Neural progenitor cell (in vitro differentiated cells): ENCODE results near the gene RTEL1. TPM values are rescaled to one million over a fixed set of nuclear protein-coding genes. Genes with fewer than 3 reads are reported as not detected.

ENCODE experiments used
- DNase-seq: peaks from one replicate; pipeline ENCODE4 v3.0.0-alpha.2; 2016; ENCODE audit warnings: low spot score
- H2AFZ ChIP-seq: fragments of 200-600 bp; sonication (generic); replicated peaks from 2 replicates; pipeline ENCODE4 v1.6.1; 2016; ENCODE audit warnings: antibody characterized with exemption
- H3F3A ChIP-seq: fragments of 200-600 bp; sonication (generic); 2 replicates; pipeline ENCODE4 v1.6.1; 2016; ENCODE audit warnings: antibody characterized with exemption, low read depth
- H3K27ac ChIP-seq: fragments of 200-600 bp; sonication (generic); 2 replicates; pipeline ENCODE4 v1.5.1; 2016; ENCODE audit warnings: mild to moderate bottlenecking
- H3K27me3 ChIP-seq: fragments of 200-600 bp; sonication (generic); 2 replicates; pipeline ENCODE4 v1.6.1; 2016; ENCODE audit warnings: mild to moderate bottlenecking, moderate library complexity
- H3K36me3 ChIP-seq: fragments of 200-600 bp; sonication (generic); 2 replicates; pipeline ENCODE4 v1.5.1; 2016
- H3K4me1 ChIP-seq: fragments of 200-600 bp; sonication (generic); 2 replicates; pipeline ENCODE4 v1.6.1; 2016; ENCODE audit warnings: mixed run types
- H3K4me2 ChIP-seq: fragments of 200-600 bp; sonication (generic); 2 replicates; pipeline ENCODE4 v1.6.1; 2016
- H3K4me3 ChIP-seq: fragments of 200-600 bp; sonication (generic); 2 replicates; pipeline ENCODE4 v1.5.1; 2016
- H3K79me2 ChIP-seq: fragments of 200-600 bp; sonication (generic); 2 replicates; pipeline ENCODE4 v1.6.1; 2016; ENCODE audit warnings: low read depth
- H3K9ac ChIP-seq: fragments of 200-600 bp; sonication (generic); 2 replicates; pipeline ENCODE4 v1.6.1; 2016
- H3K9me3 ChIP-seq: fragments of 200-600 bp; sonication (generic); 2 replicates; pipeline ENCODE4 v1.5.1; 2016; ENCODE audit warnings: low read depth
- H4K20me1 ChIP-seq: fragments of 200-600 bp; sonication (generic); 2 replicates; pipeline ENCODE4 v1.6.1; 2016; ENCODE audit warnings: low read depth
- H3K27ac Mint-ChIP-seq: 3 replicates; pipeline ENCODE4 v1.8.0; 2021; ENCODE audit warnings: mixed read lengths
- H3K27me3 Mint-ChIP-seq: 2 replicates; pipeline ENCODE4 v1.8.0; 2022; ENCODE audit warnings: low read depth, mild to moderate bottlenecking, inconsistent platforms, moderate library complexity, mixed read lengths; ENCODE audit not compliant: insufficient read depth
- H3K36me3 Mint-ChIP-seq: 3 replicates; pipeline ENCODE4 v1.8.0; 2021; ENCODE audit warnings: mixed read lengths
- H3K4me1 Mint-ChIP-seq: 3 replicates; pipeline ENCODE4 v1.8.0; 2021; ENCODE audit warnings: mixed read lengths
- H3K4me3 Mint-ChIP-seq: 3 replicates; pipeline ENCODE4 v1.8.0; 2021; ENCODE audit warnings: mild to moderate bottlenecking, moderate library complexity, mixed read lengths
- H3K9me3 Mint-ChIP-seq: 3 replicates; pipeline ENCODE4 v1.8.0; 2020; ENCODE audit warnings: mixed read lengths
- EZH2 ChIP-seq: fragments of 200-600 bp; sonication (generic); IDR thresholded peaks from 2 replicates; pipeline ENCODE4 v1.6.1; 2017; ENCODE audit warnings: antibody characterized with exemption, mild to moderate bottlenecking, moderate library complexity
- EZH2phosphoT487 ChIP-seq: fragments of 200-600 bp; sonication (generic); IDR thresholded peaks from 2 replicates; pipeline ENCODE4 v1.6.1; 2017; ENCODE audit warnings: antibody characterized with exemption
- total RNA-seq: library from RNA; depleted of rRNA; stranded (reverse); fragments of >200 nt; gene quantifications from 2 replicates; pipeline ENCODE4 v1.2.3, GENCODE V29; 2015; ENCODE audit warnings: low replicate concordance
- TF ChIP-seq, protein P1 (sequence below): fragments of 200-600 bp; sonication (generic); IDR thresholded peaks from 2 replicates; pipeline ENCODE4 v1.5.1; 2017; ENCODE audit warnings: antibody characterized with exemption, mild to moderate bottlenecking

RTEL1 gene
- total RNA-seq, 1 donor from 2014 or later = 6.0 TPM

DNA sequence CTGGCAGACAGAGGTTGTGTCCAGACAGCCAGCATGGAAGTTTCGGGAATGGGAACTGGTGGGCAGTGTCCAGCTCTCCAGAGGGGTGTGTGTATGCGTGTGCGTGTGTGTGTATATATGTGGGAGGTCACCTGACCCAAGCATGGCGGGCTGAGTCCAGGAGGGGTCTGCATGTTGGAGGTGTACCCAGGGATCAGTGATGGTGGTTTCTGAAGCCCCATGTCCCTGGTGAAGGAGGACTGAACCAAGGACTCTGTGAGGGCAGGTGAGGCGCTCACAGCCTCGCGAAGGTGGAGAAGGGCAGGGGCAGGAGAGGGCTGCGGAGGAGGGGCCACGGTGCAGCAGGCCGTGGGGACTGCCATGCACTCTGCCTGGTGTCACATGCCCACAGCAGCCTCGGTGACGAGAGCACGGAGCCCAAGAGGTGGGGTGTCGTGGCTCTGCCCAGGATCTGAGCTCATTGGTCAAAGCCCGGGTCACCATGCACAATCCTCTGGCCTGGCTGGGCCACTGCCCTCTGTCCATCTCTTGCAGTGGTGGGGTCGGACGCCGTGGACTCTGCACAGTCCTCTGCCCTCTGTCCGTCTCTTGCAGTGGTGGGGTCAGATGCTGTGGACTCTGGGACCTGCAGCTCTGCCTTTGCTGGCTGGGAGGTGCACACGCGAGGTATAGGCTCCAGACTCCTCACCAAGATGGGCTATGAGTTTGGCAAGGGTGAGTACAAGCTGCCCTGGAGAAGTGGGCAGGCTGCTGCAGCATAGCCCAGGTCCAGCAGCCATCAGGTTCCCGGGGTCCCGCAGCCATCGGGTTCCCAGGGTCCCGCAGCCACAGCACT is 76.2 kb downstream of the RTEL1 start:
- Mint-ChIP-seq H3K4me1 (no peaks in the 10 kb centered on the region), H3K36me3 (peaks cover 5% of the 10 kb centered on the region), H3K27ac (no peak overlapping the region), H3K4me3 (no peak overlapping the region), H3K9me3 (no peaks in the 10 kb centered on the region), H3K27me3 (peaks cover 2% of the 10 kb centered on the region)
- H2AFZ ChIP-seq = no peak overlapping the region
- TF ChIP-seq EZH2phosphoT487 = no peak
- TF ChIP-seq EZH2 = no peak
- TF ChIP-seq, protein P1, sequence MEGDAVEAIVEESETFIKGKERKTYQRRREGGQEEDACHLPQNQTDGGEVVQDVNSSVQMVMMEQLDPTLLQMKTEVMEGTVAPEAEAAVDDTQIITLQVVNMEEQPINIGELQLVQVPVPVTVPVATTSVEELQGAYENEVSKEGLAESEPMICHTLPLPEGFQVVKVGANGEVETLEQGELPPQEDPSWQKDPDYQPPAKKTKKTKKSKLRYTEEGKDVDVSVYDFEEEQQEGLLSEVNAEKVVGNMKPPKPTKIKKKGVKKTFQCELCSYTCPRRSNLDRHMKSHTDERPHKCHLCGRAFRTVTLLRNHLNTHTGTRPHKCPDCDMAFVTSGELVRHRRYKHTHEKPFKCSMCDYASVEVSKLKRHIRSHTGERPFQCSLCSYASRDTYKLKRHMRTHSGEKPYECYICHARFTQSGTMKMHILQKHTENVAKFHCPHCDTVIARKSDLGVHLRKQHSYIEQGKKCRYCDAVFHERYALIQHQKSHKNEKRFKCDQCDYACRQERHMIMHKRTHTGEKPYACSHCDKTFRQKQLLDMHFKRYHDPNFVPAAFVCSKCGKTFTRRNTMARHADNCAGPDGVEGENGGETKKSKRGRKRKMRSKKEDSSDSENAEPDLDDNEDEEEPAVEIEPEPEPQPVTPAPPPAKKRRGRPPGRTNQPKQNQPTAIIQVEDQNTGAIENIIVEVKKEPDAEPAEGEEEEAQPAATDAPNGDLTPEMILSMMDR = no peak
- H3K4me3 ChIP-seq = no peak overlapping the region
- H4K20me1 ChIP-seq = peaks cover 38% of the 10 kb centered on the region
- no peak overlapping the region for H3K4me2 ChIP-seq
- H3K27me3 ChIP-seq = peaks cover 24% of the 10 kb centered on the region
- no peak for DNase-seq
- no peaks in the 10 kb centered on the region for H3K79me2 ChIP-seq
- H3K9ac ChIP-seq = no peak overlapping the region
- H3K36me3 ChIP-seq = no peaks in the 10 kb centered on the region
- H3K27ac ChIP-seq = no peak overlapping the region
- peaks cover 31% of the 10 kb centered on the region for H3F3A ChIP-seq
- H3K9me3 ChIP-seq = no peaks in the 10 kb centered on the region
- peaks cover 26% of the 10 kb centered on the region for H3K4me1 ChIP-seq

DNA sequence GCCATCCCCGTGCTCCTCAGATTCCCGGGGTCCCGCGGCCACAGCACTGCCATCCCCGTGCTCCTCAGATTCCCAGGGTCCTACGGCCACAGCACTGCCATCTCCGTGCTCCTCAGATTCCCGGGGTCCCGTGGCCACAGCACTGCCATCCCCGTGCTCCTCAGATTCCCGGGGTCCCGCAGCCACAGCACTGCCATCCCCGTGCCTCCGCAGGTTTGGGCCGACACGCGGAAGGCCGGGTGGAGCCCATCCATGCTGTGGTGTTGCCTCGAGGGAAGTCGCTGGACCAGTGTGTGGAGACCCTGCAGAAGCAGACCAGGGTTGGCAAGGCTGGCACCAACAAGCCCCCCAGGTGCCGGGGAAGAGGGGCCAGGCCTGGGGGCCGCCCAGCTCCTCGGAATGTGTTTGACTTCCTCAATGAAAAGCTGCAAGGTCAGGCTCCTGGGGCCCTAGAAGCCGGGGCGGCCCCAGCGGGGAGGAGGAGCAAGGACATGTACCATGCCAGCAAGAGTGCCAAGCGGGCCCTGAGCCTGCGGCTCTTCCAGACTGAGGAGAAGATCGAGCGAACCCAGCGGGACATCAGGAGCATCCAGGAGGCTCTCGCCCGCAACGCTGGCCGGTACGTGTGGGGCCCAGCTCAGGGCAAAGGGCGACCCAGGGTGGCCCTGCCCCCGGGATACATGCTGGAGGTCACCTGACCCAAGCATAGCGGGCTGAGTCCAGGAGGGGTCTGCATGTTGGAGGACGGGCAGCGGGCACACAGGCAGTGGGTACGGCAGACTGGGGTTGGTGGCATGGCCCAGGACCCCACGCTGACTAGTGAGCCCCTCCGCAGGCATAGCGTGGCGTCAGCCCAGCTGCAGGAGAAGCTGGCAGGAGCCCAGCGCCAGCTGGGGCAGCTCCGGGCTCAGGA is 77.1 kb downstream of the RTEL1 start:
- Histone ChIP-seq H3K27ac (no peak overlapping the region), H3K27me3 (peaks cover 24% of the 10 kb centered on the region), H2AFZ (no peak overlapping the region), H3K9ac (no peak overlapping the region), H3F3A (peaks cover 33% of the 10 kb centered on the region), H4K20me1 (peaks cover 38% of the 10 kb centered on the region), H3K79me2 (no peaks in the 10 kb centered on the region), H3K9me3 (no peaks in the 10 kb centered on the region), H3K4me3 (no peak overlapping the region), H3K4me1 (peaks cover 26% of the 10 kb centered on the region), H3K36me3 (no peaks in the 10 kb centered on the region), H3K4me2 (no peak overlapping the region)
- H3K27me3 Mint-ChIP-seq = peaks cover 2% of the 10 kb centered on the region
- no peak for DNase-seq
- H3K36me3 Mint-ChIP-seq = peaks cover 1% of the 10 kb centered on the region
- no peak for TF ChIP-seq EZH2phosphoT487
- TF ChIP-seq EZH2 = no peak
- TF ChIP-seq, protein P1 = no peak
- no peak overlapping the region for H3K27ac Mint-ChIP-seq
- no peak overlapping the region for H3K4me3 Mint-ChIP-seq
- H3K9me3 Mint-ChIP-seq = no peaks in the 10 kb centered on the region
- H3K4me1 Mint-ChIP-seq = no peaks in the 10 kb centered on the region

DNA sequence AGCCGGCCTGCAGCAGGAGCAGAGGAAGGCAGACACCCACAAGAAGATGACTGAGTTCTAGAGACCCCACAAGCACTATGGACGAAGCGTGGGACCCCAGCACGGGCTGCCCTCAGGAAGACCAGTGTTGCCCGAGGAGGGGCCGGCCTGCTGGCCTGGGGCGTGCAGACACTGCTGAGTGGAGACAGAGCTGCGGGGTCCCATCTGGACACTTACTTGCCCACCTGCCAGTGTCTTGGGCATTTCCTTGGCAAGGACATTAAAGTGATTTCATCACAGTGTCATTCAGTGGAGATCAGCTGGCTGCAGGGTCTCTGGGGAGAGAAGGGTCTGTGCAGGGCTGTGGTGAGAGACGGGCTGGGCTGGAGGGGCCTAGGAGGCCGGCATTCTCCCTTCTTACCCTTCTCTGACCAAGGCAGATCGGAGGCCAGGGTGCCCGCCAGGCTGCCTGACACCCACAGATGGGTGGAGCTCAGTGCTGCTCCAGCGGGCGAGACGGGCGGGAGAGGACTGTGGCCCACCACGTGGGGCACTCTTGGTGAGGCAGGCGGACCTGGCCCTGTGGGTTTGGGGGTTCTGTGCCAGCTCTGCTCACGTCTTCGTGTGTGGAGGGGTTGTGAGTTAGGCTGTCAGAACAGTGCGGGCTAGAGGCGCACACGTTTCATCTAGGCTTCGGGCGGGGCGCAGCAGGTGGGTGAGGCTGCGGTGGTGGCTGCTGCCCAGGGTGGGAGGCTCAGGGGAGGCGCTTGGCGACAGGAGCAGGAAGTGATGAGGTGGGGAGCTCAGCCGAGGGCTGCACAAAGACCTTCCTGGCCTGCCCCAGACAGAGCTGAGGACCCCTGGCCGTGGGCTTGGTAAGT is 78.0 kb downstream of the RTEL1 start, which contains the start of gene LIME1:
TSS of gene LIME1 (plus strand) at position 806 of the 860 bp plus-strand sequence. CDS start 886 bp downstream, outside the sequence.
- no peak within 1 kb of the TSS for H3K27ac ChIP-seq

More for the DNA sequence above, 78.0 kb downstream of the RTEL1 start, which contains the start of gene LIME1:
- H3K36me3 ChIP-seq = no peaks in the 10 kb centered on the region
- H3K9me3 ChIP-seq = no peaks in the 10 kb centered on the region
- H3K4me1 ChIP-seq = peaks cover 26% of the 10 kb centered on the region
- H3K27me3 ChIP-seq = peaks cover 24% of the 10 kb centered on the region
- H3K79me2 ChIP-seq = peaks cover under 1% of the 10 kb centered on the region
- peak within 1 kb of the TSS; percentile 55 for H3K4me3 ChIP-seq
- peak within 1 kb of the TSS; percentile 77 for H3K4me2 ChIP-seq
- Mint-ChIP-seq H3K4me3 (peak within 1 kb of the TSS; percentile 43), H3K36me3 (no peaks in the 10 kb centered on the region), H3K4me1 (no peaks in the 10 kb centered on the region), H3K9me3 (no peaks in the 10 kb centered on the region), H3K27me3 (peaks cover 2% of the 10 kb centered on the region), H3K27ac (no peak within 1 kb of the TSS)
- DNase-seq = no peak
- H3F3A ChIP-seq = peaks cover 42% of the 10 kb centered on the region
- TF ChIP-seq EZH2phosphoT487 = no peak
- TF ChIP-seq, protein P1 = no peak
- no peak for TF ChIP-seq EZH2
- no peak within 1 kb of the TSS for H3K9ac ChIP-seq
- H4K20me1 ChIP-seq = peaks cover 43% of the 10 kb centered on the region
- H2AFZ ChIP-seq = no peak within 1 kb of the TSS
